Measurements from ENCODE around the gene ROBO4. TPM values are rescaled to one million over a fixed set of nuclear protein-coding genes. Genes with fewer than 3 reads are reported as not detected.

ROBO4 gene
- 75.0 TPM for total RNA-seq
- long read RNA-seq, full-length matches to known transcripts = 15 of 95 reads
- long read RNA-seq, partial matches to known transcripts = 65 of 95 reads
- long read RNA-seq, other reads (novel, unspliced or antisense) = 15 of 95 reads

DNA sequence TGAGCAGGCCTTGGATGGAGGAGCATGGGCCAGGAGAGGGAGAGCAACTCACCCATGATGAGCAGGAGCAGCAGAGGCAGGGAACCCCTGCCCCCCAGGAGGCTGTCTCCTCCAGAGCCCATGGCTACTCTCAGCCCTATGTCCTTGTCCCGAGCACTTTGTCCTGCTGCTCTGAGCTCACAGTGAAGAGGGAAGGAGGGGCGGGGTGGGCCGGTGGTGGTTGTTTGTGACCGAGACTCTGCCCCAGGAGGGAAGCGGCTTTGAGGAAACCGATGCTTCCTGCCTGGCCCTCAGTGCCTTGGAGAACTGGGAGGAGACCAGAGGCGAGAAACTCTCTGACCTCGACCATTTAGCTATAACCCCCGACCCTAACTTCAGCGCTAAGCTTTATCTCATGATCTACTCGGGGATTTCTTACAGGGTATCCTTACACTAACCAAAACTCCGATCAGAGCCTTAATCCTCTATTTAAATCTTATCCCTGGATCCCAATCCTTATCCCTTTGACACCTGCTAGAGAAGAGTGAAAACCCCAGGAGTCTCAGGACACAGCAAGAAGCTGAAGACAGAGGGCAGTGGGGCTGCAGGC lies at the start of gene ROBO4:
Gene ROBO4, minus strand, starts transcription at position 192 of the 589 bp plus-strand sequence. Its CDS starts 70 bp downstream, at position 122.
- H3K27ac ChIP-seq = peak within 1 kb of the TSS; percentile 79
- peak; percentile 40 for ATAC-seq
- H3K4me1 ChIP-seq = peaks cover 27% of the 10 kb centered on the region
- no peak for DNase-seq
- intact Hi-C loops (cut with DNase I) = no loop called here
- TF ChIP-seq, protein P1, sequence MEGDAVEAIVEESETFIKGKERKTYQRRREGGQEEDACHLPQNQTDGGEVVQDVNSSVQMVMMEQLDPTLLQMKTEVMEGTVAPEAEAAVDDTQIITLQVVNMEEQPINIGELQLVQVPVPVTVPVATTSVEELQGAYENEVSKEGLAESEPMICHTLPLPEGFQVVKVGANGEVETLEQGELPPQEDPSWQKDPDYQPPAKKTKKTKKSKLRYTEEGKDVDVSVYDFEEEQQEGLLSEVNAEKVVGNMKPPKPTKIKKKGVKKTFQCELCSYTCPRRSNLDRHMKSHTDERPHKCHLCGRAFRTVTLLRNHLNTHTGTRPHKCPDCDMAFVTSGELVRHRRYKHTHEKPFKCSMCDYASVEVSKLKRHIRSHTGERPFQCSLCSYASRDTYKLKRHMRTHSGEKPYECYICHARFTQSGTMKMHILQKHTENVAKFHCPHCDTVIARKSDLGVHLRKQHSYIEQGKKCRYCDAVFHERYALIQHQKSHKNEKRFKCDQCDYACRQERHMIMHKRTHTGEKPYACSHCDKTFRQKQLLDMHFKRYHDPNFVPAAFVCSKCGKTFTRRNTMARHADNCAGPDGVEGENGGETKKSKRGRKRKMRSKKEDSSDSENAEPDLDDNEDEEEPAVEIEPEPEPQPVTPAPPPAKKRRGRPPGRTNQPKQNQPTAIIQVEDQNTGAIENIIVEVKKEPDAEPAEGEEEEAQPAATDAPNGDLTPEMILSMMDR (IDR thresholded peaks at IDR 0.05) = peak; percentile 7
- no peaks in the 10 kb centered on the region for H3K27me3 ChIP-seq
- no peaks in the 10 kb centered on the region for H3K36me3 ChIP-seq
- H3K4me3 ChIP-seq = peak within 1 kb of the TSS; percentile 50
- H3K9me3 ChIP-seq = no peaks in the 10 kb centered on the region

DNA sequence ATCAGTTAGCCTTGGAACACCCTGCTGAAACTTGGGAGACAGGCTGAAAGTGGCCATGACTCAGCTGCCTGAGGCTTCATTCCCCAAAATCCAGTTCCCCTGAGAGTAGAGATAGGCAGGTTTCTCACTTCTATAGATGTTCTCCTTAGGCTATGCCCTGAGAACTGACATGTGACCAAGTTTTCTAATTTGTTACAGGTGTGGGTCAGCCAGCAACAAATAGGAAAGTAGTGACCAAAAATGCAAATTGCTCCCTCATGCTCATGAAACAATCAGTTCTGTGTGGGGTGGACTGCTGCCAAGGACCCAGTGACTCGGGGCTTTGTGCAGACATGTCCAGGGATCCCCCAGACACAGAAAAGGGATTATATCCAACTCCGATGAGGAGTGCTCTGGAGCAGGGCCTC lies 49.1 kb upstream of the ROBO4 start:
- ATAC-seq = no peak
- DNase-seq = no peak
- intact Hi-C loops (cut with DNase I) = no loop called here

DNA sequence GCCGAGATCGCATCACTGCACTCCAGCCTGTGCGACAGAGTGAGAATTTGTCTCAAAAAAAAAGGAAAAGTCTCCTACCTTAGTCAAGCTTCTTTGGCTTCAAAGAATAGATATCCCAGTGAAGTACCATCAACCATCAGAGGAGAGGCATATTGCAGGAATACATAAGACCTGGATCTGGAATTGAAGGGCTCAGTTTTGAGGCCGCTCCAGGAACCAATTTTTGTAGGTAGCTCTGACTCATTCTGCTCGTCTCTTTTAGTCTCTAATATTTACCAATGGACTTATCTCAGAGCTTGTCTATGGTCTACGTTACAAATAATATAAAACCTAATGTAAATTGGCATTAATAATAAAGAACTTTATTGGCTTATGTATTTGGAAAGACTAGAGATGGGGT lies 48.2 kb upstream of the ROBO4 start:
- no peaks in the 10 kb centered on the region for H3K9me3 ChIP-seq
- H3K27me3 ChIP-seq = no peaks in the 10 kb centered on the region
- no peak for ATAC-seq
- no peaks in the 10 kb centered on the region for H3K4me1 ChIP-seq
- TF ChIP-seq, protein P1 (IDR thresholded peaks at IDR 0.05) = no peak
- no peak overlapping the region for H3K4me3 ChIP-seq
- intact Hi-C loops (cut with DNase I) = no loop called here
- no peaks in the 10 kb centered on the region for H3K36me3 ChIP-seq
- DNase-seq = no peak
- H3K27ac ChIP-seq = no peak overlapping the region

More for the DNA sequence above, 49.1 kb upstream of the ROBO4 start:
- Histone ChIP-seq H3K36me3 (no peaks in the 10 kb centered on the region), H3K27ac (no peak overlapping the region), H3K9me3 (no peaks in the 10 kb centered on the region), H3K27me3 (no peaks in the 10 kb centered on the region), H3K4me3 (no peak overlapping the region), H3K4me1 (no peaks in the 10 kb centered on the region)
- TF ChIP-seq, protein P1 (IDR thresholded peaks at IDR 0.05) = no peak

DNA sequence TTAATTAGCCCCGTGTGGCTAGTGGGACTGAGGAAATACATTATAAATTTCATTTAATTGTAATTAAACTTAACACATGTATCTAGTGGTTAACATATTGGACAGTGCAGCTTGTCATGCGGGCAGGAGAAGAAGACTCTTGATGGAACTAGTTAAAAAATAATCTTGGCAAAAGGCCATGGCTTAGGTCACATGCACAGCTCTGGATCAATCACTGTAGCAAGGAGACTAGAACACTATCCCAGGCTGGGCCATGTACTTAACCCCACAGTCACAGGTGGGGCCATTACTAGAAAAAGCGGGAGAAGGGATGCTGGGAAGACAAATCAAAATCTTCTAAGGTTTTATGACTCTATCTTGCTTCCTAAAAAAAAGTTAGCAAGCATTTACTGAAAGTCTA lies 46.9 kb upstream of the ROBO4 start:
- ATAC-seq = no peak
- DNase-seq = no peak
- Histone ChIP-seq H3K4me3 (no peak overlapping the region), H3K27me3 (no peaks in the 10 kb centered on the region), H3K36me3 (no peaks in the 10 kb centered on the region), H3K4me1 (no peaks in the 10 kb centered on the region), H3K27ac (no peak overlapping the region), H3K9me3 (no peaks in the 10 kb centered on the region)
- intact Hi-C loops (cut with DNase I) = no loop called here
- TF ChIP-seq, protein P1 (IDR thresholded peaks at IDR 0.05) = no peak

DNA sequence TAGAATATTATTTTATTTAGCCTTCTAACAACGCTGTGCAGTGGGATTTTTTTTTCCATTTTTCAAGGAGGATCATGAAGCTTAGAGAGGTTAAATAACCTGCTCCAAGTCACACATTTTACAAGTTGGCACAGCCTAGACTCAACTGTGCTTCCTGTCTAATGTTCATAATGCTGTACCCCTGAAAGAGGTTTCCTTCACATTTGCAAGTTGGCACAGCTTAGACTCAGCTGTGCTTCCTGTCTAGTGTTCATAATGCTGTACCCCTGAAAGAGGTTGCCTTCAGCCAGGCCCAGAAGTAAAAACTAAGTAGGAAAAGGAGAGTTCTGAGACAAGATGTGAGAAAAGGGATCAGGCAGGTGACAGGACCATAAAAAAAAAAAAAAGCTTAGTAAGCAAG lies 46.1 kb upstream of the ROBO4 start:
- DNase-seq = no peak
- no peaks in the 10 kb centered on the region for H3K27me3 ChIP-seq
- no peak overlapping the region for H3K27ac ChIP-seq
- H3K4me1 ChIP-seq = no peaks in the 10 kb centered on the region
- ATAC-seq = no peak
- intact Hi-C loops (cut with DNase I) = no loop called here
- H3K36me3 ChIP-seq = no peaks in the 10 kb centered on the region
- H3K4me3 ChIP-seq = no peak overlapping the region
- H3K9me3 ChIP-seq = no peaks in the 10 kb centered on the region
- TF ChIP-seq, protein P1 (IDR thresholded peaks at IDR 0.05) = no peak

Data from upper lobe of right lung (tissue), 1 donor.